ENCODE results near the gene SH2D4B.

SH2D4B gene

GRCh38 chr10:80647173-80647833 is 109.6 kb downstream of the SH2D4B start:
- no peak for DNase-seq

GRCh38 chr10:80648106-80648505 is 110.4 kb downstream of the SH2D4B start:
- DNase-seq, result no peak

GRCh38 chr10:80649183-80649582 is 111.5 kb downstream of the SH2D4B start:
- DNase-seq, result no peak

GRCh38 chr10:80655898-80656297 is 118.2 kb downstream of the SH2D4B start:
- DNase-seq, result no peak

GRCh38 chr10:80658068-80658467 is 120.4 kb downstream of the SH2D4B start:
- no peak for DNase-seq

- no peak for DNase-seq
These were observed 121.6 kb downstream of the SH2D4B start for GRCh38 chr10:80659289-80659688.

- no peak for DNase-seq
These were observed 122.6 kb downstream of the SH2D4B start for GRCh38 chr10:80660266-80660665.

GRCh38 chr10:80660736-80661135 is 123.0 kb downstream of the SH2D4B start:
- no peak for DNase-seq

- no peak for DNase-seq
These were observed 123.8 kb downstream of the SH2D4B start for GRCh38 chr10:80661526-80661925.

- DNase-seq, result peak; percentile 52
These were observed 124.9 kb downstream of the SH2D4B start for GRCh38 chr10:80662429-80663261.

- DNase-seq, result peak; percentile 34
These were observed 126.5 kb downstream of the SH2D4B start for GRCh38 chr10:80664071-80664680.

GRCh38 chr10:80669485-80669884 is 131.8 kb downstream of the SH2D4B start:
- DNase-seq, result no peak

GRCh38 chr10:80670774-80671173 is 133.1 kb downstream of the SH2D4B start:
- no peak for DNase-seq

GRCh38 chr10:80671847-80672246 is 134.1 kb downstream of the SH2D4B start:
- DNase-seq, result no peak

- no peak for DNase-seq
These were observed 134.9 kb downstream of the SH2D4B start for GRCh38 chr10:80672613-80673012.

GRCh38 chr10:80674809-80675208 is 137.1 kb downstream of the SH2D4B start:
- no peak for DNase-seq

GRCh38 chr10:80681142-80681541 is 143.4 kb downstream of the SH2D4B start:
- DNase-seq, result no peak

- DNase-seq, result no peak
These were observed 146.6 kb downstream of the SH2D4B start for GRCh38 chr10:80684259-80684658.

GRCh38 chr10:80685355-80685754 is 147.7 kb downstream of the SH2D4B start:
- DNase-seq, result no peak

- DNase-seq, result no peak
These were observed 149.2 kb downstream of the SH2D4B start for GRCh38 chr10:80686734-80687475.

- no peak for DNase-seq
These were observed 149.7 kb downstream of the SH2D4B start for GRCh38 chr10:80687476-80687789.

GRCh38 chr10:80690434-80690833 is 152.7 kb downstream of the SH2D4B start:
- DNase-seq, result no peak

GRCh38 chr10:80691441-80691840 is 153.7 kb downstream of the SH2D4B start:
- DNase-seq, result no peak
